Stimulated activated CD4-positive, alpha-beta T cell treated with anti-CD3 and anti-CD28 coated beads, Interleukin-15, amount 100 ng/mL, for 24 hours (primary cell): Measurements from ENCODE around the gene PGF.
A peak's percentile ranks its signal among the peaks of the same experiment; 100 is the strongest.

Experiments used
- DNase-seq: peaks from one replicate; pipeline ENCODE4 v3.0.0-alpha.2; 2020

Gene PGF

GRCh38 chr14:74977901-74978385, 22.5 kb upstream of the PGF start:
- DNase-seq = no peak

- DNase-seq = no peak
Observed at GRCh38 chr14:74977164-74977900, 21.9 kb upstream of the PGF start.

DNA sequence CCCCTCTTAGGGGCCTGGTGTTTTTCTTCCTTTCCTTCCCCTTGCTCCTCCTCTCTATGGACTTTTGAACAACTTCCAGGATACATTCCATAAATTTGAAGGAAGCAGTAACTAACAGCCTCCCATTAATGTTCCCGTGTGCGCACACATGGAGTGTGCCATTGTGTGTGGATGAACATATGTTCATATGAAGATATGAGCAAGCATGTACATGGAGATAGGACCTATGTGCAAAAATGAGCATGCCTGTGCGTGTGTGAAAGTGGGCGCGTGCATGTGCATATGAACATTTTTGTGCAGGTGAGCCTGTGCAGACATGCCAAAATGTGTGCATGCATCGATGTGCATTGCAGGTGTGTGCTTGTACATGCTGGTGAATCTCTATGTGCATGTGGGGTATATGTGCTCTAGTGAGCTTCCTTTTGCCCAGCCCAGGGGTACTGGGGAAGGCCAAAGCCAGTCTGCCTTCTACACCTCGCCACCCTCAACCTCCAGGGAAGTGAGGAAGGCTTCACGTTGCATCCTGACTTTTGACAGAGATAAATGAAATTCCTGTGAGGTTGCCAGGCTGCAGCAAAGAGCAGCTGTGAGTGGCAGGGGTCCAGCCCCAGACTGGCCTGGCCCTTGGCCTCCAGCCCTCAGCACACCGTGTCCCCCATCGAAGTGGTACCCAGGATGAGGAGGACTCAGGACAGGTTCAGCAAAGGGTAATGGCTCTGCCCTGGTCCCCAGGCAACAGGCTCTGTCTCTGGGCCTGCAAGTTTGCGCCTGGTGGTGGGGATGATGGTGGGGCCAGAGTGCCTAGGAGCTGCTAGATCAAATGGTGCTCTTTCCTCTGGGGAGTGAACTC, 21.1 kb upstream of the PGF start:
- DNase-seq = no peak

DNA sequence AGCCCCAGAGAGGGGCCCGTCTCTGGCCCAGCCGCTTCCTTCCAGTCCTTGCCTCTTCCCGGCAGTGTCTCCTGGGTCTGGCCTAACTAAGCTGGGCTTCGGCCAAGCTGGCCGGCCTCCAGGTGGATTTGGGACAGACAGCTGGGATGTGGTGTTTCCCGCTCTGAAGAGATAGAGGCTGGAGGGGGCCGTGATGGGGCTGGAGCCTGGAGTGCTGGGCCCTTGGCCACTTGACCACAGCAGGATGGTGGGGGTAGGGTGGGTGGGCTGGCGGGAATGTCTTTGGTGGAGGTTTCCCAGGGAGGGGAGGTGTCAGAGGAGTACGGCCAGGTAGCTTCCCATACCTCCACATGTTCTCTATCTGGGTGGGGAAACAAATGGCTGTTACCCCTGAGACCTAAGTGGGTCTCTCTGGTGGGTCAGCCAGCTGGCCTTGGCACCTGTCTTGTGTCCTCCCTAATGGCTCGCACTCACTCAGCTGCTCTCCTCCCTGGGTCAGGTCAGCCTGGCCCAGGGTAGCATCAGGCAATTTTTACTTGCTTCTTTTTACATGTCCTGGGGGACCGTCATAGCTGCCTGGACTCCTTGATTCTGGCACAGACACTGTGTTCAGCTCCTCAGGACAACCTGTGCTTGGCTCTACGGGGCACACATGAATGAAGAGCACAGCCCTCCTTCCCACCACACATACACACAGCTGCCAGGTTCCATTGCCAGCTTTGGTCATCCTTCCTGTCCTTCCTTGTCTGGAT, 19.8 kb upstream of the PGF start:
- no peak for DNase-seq

DNA sequence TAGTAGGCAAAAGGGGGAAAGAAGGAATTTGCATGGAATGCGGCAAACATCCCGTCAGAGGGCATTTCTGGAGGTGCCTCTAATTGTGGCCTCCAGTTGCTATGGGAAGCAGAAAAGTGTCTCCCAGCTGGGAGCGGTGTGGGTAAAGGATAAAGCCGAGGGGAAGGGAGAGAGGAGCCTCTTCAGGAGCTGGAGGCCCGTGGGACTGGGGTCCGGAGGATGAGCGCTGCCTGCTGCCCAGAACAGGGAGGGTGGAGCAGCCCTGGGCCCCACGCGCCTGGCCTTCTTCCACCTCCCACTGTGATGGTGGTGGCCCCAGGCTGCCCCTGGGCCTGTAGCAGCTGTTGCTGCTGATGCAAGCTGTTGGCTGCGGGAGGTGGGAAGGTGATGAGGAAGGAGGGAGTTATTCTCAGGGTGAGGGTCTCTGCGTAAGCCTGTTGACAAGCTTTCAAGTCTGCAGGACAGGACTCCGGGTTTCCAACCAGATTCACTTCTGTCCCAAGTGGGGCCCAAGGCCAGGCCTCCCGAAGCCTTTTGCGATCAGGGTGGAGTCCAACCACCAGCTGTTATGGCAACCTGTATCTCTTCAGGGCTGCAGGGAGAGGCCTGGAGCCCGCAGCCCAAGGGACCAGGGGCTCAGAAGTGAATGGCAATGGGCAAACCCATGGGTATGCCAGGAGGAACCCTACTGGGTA, 19.1 kb upstream of the PGF start:
- no peak for DNase-seq

- DNase-seq = no peak
Observed at GRCh38 chr14:74973905-74974363, 18.5 kb upstream of the PGF start.

DNA sequence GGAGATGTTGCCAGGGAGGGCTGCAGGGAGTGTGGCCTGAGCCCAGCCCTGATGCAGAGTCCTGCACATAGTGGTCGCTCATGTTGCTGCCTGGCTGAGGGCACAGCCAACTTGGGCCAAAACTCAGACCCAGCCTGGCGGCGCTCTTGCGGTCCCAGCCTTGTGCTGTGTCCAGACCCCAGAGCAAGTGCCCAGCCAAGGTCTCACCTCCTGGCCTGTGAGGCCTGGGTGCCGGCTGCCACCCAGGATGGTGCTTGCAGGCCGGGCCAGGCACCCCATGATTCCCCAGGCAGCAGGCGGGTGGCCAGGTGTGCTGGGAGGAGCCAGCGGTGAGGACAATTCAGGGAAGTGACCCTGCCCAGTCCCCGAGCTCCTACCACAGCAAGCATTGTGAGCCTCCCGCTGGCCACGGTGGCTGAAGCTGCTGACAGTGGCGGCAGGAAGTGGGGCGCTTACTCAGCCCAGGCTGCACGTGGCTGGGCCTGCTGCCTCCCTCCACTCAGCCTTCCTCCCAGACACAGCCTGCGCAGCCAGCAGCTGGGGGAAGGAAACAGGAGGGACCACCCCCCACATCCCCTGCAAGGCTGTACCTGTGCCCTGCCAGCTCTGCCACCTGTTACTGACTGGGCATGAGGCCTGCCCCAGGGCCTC, 17.7 kb upstream of the PGF start:
- peak; percentile 42 for DNase-seq

GRCh38 chr14:74968811-74969210, 13.4 kb upstream of the PGF start:
- DNase-seq = no peak

DNA sequence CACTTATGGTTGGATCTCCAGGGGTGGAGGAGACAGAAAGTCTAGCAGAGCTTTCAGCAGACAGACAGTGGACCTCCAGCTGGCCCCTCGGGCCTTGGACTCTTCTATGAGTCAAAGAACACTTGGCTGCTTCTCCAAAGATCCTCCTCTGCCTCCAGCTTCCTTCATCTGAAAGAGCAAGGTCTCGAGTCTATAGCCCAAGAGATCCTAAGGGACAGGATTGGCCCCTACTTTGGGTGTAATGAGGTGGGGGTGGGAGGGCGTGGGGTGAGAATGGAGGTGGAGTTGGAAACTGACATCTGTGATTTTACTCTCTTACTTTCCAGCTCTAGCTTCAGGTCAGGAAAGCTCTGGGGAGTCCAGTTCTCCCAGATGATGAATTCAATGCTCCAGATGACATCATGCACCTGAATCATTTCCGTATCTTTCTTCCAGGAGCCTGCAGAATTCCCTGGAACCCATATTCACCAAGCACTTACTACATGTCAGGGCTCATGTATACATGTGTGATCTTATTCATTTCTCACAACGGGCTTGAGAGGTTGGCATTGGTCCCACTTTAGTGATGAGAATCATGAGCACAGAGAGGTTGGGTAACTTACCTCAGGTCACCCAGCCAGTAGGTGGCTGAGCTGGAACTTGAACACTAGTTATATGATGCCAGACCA, 10.2 kb upstream of the PGF start:
- DNase-seq = no peak

DNA sequence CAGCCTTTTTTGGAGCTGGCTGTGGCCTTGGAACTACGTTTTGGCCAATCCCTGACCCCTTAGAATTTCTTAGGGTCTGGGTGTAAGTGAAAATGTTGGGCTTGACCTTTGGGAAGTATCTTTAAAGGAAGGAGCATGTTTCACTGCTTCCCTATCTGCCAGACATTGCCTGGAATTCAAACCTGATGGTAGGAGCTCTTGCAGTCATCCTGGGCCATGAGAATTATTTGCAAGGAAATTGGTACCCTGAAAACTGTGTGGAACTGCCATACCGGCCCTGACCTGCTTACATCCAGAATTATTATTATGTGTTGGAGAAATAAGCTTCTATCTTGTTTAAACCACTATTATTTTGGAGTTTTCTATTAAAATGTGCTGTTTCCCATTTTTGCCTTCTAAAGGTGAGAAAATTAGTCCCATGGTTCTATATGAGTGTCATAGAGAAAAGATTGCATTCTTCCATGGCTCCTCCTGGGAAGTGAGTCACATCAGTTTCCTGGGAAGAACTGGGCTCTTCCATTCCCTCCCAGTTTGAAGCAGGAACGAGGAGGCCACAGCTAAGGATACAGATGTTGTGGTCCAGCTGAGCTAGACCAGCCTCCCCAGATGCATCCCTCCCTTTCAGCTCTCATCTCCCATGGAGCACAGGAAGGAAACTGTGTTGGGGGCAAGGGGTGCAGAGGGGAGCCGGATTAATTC, 9.5 kb upstream of the PGF start:
- DNase-seq = no peak

DNA sequence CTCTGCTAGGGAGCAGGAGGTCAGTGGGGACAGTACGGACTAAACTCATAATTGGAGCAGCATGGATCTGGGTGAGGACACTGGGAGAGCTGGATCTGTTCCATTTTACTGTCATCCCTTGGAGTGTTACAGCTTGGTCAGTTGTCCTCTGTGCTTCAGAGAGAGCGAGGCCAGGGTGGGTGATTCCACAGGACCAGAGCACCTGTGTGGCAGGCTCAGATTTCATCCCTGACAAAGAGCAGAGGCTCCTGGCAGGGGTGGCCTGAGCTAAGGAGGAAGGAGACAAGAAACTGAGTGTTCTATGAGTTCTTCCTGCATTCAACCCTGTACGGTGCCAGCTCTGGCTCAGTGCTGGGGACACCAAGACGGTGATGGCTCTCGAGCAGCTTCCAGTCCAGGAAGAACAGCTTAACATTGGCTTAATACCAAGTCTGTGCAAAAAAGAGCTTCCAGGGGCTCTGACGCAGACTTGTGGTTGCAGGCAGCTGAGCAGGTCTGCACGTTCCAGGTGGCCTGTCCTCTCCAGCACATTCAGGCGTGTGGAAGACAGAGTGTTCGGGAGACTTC, 8.4 kb upstream of the PGF start:
- no peak for DNase-seq

GRCh38 chr14:74963178-74963704, 7.8 kb upstream of the PGF start:
- no peak for DNase-seq

GRCh38 chr14:74962493-74962892, 7.1 kb upstream of the PGF start:
- no peak for DNase-seq

DNA sequence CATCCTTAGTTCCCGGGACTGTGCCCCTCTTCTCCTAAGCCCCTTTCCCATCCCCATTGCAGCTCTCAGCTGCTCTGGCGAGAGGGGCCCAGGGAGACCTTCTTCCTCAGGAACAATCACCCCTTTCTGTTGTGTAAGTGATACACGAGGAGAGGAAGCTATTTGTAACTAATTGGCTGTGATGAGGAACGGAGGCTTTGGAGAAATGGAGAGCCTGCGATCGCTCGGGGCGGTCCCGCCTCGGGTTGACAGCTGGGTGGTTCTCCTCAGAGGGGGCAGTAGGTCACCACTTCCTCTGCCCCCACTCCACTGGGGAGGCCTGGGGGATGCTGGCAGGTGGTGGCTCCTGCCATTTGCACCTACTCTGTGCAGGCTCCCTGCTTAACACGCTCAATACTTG, 6.6 kb upstream of the PGF start:
- no peak for DNase-seq

DNA sequence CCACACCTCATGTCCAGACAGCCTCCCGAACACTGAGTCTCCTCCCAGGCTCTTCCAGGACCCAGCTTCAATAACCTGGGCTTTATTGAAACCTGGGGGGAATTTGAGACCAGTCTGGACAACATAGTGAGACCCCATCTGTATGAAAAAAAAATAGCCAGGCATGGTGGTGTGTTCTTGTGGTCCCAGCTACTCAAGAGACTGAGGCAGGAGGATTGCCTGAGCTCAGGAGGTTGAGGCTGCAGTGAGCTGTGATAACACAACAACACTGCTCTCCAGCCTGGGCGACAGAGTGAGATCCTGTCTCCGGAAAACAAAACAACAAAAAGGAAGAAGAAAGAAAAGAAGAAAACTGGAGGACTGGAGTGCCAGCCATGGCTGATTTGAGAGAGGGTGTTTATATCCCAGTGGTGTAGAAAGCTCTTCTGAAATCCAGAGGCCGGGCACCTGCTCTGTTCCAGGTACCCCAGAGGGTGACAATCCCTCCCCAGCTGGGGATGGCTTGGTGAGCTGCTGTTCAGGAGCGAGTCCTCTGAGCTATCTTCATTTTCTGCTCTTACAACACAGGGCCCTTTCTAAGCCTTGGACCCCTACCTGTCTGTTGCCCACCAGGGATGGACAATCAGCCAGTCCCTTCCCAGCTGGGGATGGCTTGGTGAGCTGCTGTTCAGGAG, 6.0 kb upstream of the PGF start:
- DNase-seq = no peak

GRCh38 chr14:74960736-74961135, 5.3 kb upstream of the PGF start:
- DNase-seq = no peak

GRCh38 chr14:74959596-74960180, 4.3 kb upstream of the PGF start:
- no peak for DNase-seq

DNA sequence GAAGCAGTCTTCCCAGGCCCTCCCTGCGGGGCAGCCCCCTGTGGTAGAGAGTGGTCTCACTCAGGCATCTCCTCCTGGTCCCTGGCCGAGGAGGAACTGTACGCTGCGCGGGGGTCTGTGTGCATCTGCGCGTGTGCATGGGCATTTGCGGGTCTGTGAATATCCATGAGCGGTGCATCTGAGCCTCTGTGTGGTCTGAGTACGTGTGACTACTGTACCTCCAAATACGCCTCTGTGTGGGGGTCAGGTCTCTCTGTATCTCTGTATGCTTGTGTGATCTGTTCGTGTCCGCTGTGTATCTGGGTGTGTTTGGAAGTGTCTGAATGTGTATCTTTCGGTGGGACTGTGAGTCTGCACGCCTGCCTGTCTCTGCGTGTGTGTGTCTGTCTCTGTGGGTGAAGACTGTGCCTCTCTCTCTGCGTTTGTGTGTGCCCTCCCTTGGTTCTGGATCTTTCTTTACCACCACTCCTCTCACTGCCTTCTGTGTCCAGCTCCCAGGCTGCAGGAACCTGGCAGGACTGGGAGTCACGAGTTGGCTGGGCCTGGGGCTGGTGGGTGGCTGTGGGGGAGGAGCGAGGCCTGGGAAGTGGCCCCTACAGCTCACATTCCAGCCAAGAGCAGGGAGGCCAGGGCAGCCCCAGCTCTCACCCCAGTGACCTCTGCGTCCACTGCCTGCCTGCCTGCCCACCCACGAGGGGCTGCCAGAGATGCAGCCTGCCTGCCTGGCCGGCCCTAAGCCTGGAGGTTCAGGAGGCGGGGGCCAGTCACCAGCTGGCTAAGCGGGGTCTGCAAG, 1.1 kb upstream of the PGF start:
- DNase-seq = no peak

GRCh38 chr14:74956027-74956279, 556 bp upstream of the PGF start:
- DNase-seq = no peak
